Measurements from ENCODE around the gene UBE2J2. TPM values are rescaled to one million over a fixed set of nuclear protein-coding genes. Genes with fewer than 3 reads are reported as not detected.
A peak's percentile ranks its signal among the peaks of the same experiment; 100 is the strongest.

The UBE2J2 gene
- total RNA-seq, 1 experiment from 2014 or later, result 62.1 TPM

DNA sequence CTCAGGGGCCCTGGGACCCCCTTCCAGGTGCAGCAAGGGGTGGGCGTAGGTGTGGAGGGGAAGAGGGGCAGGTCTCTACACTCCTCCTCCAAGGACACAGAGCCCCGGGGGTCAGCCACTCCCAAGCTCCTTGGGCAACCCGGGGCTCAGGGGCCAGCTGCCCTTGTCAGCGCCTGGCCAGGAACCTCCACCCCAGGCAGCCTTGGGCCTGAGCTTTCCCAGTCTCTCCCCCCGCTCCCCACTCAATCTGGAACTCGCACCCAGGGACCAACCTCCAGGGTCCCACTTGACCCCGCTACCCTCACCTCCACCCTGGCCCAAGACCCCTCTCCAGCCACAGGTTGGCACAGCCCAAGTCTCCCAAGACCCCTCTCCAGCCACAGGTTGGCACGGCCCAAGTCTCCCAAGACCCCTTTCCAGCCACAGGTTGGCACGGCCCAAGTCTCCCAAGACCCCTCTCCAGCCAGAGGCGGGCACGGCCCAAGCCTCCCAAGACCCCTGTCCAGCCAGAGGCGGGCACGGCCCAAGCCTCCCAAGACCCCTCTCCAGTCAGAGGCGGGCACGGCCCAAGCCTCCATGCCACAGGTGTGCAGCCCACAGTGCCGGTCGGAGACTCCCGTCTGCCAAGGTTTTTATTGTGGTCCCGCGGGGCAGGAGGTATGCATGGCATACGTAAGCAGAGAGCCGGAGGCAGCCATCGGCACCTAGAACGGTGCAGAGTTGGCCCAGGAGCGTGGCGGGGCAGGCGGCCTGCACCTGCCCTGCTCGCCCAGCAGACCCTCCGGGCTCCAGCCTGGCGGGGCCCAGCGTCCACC lies 62.7 kb downstream of the UBE2J2 start:
- no TSS peak for BruUV-seq (replicated peaks)
- TF ChIP-seq, protein P1, sequence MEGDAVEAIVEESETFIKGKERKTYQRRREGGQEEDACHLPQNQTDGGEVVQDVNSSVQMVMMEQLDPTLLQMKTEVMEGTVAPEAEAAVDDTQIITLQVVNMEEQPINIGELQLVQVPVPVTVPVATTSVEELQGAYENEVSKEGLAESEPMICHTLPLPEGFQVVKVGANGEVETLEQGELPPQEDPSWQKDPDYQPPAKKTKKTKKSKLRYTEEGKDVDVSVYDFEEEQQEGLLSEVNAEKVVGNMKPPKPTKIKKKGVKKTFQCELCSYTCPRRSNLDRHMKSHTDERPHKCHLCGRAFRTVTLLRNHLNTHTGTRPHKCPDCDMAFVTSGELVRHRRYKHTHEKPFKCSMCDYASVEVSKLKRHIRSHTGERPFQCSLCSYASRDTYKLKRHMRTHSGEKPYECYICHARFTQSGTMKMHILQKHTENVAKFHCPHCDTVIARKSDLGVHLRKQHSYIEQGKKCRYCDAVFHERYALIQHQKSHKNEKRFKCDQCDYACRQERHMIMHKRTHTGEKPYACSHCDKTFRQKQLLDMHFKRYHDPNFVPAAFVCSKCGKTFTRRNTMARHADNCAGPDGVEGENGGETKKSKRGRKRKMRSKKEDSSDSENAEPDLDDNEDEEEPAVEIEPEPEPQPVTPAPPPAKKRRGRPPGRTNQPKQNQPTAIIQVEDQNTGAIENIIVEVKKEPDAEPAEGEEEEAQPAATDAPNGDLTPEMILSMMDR (IDR thresholded peaks at IDR 0.05; ENCODE audit: unreplicated experiment), result no peak
- H3K27me3 Mint-ChIP-seq (ENCODE audit: insufficient read depth, unreplicated experiment), result no peaks in the 10 kb centered on the region

DNA sequence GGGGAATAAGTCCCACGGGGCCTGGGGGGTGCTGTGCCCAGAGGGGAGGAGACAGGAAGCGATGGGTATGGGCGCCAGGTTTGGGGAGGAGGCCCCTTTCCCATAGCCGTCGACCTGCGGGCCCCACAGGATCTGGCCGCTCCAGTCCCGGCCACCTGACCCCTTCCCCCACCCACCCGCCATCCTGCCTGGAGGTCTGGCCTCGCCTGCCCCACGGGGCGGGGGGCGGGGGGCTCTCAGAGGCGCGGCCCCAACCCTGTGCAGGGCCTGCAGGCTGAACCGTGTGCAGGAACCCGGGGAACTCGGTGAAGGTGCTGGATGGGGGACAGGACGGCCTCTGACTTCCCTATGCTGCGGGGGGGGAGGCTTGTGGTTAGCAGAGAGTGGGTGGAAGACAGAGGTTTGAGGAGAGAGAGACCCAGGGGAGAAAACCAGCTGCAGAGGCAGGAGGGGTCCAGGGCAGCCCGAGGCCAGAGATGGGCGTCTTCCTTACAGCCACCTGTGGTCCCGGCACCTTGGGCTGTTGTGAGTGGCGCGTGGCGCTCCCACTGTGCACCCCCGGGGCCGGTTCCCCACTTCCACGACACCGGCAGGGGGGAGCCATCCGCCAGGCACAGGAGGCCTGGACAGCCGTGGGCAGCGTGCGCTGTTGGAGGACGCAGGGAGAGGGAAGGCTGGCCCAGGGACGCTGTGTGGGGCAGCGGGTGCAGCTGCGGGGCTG lies 64.8 kb downstream of the UBE2J2 start:
- no peak for DNase-seq (ENCODE audit: unreplicated experiment)
- intact Hi-C loops (cut with micrococcal nuclease), result no loop called here
- BruUV-seq (replicated peaks), result no TSS peak
- Mint-ChIP-seq H3K9me3 (ENCODE audit: unreplicated experiment) (no peaks in the 10 kb centered on the region), H3K36me3 (ENCODE audit: insufficient read depth, unreplicated experiment) (peaks cover 5% of the 10 kb centered on the region), H3K4me3 (ENCODE audit: unreplicated experiment) (no peak overlapping the region), H3K27ac (ENCODE audit: low read depth, unreplicated experiment) (peak overlapping the region; percentile 76), H3K27me3 (ENCODE audit: insufficient read depth, unreplicated experiment) (no peaks in the 10 kb centered on the region), H3K4me1 (ENCODE audit: insufficient read depth, unreplicated experiment) (peaks cover 15% of the 10 kb centered on the region)
- CTCF ChIA-PET, result interaction anchor here (0.6 kb wide), 1 partner anchor 37 kb away, joined by 3 read pairs; no protein-coding TSS in a partner anchor
- POLR2A ChIA-PET, result no interaction called here
- TF ChIP-seq, protein P1 (IDR thresholded peaks at IDR 0.05; ENCODE audit: unreplicated experiment), result no peak

More for the DNA sequence above, 62.7 kb downstream of the UBE2J2 start:
- Mint-ChIP-seq H3K4me1 (ENCODE audit: insufficient read depth, unreplicated experiment) (peaks cover 15% of the 10 kb centered on the region), H3K9me3 (ENCODE audit: unreplicated experiment) (no peaks in the 10 kb centered on the region), H3K4me3 (ENCODE audit: unreplicated experiment) (no peak overlapping the region), H3K27ac (ENCODE audit: low read depth, unreplicated experiment) (no peak overlapping the region), H3K36me3 (ENCODE audit: insufficient read depth, unreplicated experiment) (peaks cover 5% of the 10 kb centered on the region)
- POLR2A ChIA-PET, result interaction anchor here (0.6 kb wide), 1 partner anchor 100 kb away, joined by 3 read pairs; no protein-coding TSS in a partner anchor
- CTCF ChIA-PET, result no interaction called here
- intact Hi-C loops (cut with micrococcal nuclease), result no loop called here
- no peak for DNase-seq (ENCODE audit: unreplicated experiment)

DNA sequence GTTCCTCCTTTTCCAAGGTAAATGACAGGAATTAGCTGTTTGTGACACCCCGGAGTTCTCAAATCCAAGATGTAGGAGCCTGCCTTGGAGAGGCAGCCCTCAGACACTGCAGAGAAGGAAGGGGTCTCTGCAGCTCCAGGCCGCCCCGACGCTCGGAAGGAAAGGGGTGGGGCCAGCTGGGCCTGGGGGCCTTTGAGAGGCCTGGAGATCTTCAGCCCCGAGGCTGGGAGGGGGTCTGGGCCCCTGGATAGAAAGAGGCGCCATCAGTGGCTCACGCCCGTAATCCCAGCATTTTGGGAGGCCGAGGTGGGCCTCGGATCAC lies 66.1 kb downstream of the UBE2J2 start:
- DNase-seq (ENCODE audit: unreplicated experiment), result no peak
- peak overlapping the region; percentile 64 for H3K4me3 Mint-ChIP-seq (ENCODE audit: unreplicated experiment)
- H3K9me3 Mint-ChIP-seq (ENCODE audit: unreplicated experiment), result no peaks in the 10 kb centered on the region
- TF ChIP-seq, protein P1 (IDR thresholded peaks at IDR 0.05; ENCODE audit: unreplicated experiment), result no peak
- ChIA-PET CTCF (interaction anchor here (0.5 to 1.1 kb wide), 4 partner anchors 12 to 85 kb away, joined by 3 to 4 read pairs (median 3); no protein-coding TSS in a partner anchor), POLR2A (interaction anchor here (1.2 kb wide), 1 partner anchor 33 kb away, joined by 3 read pairs; no protein-coding TSS in a partner anchor)
- peaks cover 5% of the 10 kb centered on the region for H3K36me3 Mint-ChIP-seq (ENCODE audit: insufficient read depth, unreplicated experiment)
- no TSS peak for BruUV-seq (replicated peaks)
- peaks cover 15% of the 10 kb centered on the region for H3K4me1 Mint-ChIP-seq (ENCODE audit: insufficient read depth, unreplicated experiment)
- no peaks in the 10 kb centered on the region for H3K27me3 Mint-ChIP-seq (ENCODE audit: insufficient read depth, unreplicated experiment)
- peak overlapping the region; percentile 76 for H3K27ac Mint-ChIP-seq (ENCODE audit: low read depth, unreplicated experiment)
- intact Hi-C loops (cut with micrococcal nuclease), result no loop called here

DNA sequence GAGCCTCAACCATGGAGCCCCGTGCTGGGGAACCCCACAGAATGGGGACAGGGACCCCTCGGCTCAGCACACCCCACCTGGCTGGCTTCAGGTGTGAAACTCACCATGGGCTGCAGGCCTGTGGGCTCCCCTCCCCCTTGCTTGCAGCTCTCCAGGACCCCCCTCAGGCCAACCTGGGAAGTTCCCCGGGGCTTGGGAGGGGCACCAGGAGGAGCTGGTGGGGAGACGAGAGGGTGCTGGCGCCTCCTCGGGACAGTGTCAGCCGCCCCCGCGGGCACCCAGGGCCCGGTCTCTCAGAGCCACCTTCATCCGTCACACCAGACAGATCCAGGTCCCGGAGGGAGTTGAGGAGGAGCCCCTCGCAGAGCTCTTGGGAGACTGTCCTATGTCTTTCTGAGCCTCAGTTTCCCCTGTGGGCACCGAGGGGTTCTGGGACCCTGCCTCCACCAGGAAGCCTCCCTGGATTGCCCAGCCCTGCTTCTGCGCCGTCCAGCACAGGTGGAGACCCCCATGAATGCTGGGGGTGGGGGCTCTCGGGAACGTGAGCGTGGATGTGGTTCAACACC lies 66.6 kb downstream of the UBE2J2 start:
- ChIA-PET POLR2A (interaction anchor here (1.2 kb wide), 1 partner anchor 32 kb away, joined by 3 read pairs; no protein-coding TSS in a partner anchor), CTCF (interaction anchor here (0.6 to 1.1 kb wide), 3 partner anchors 11 to 85 kb away, joined by 3 to 4 read pairs (median 3); no protein-coding TSS in a partner anchor)
- BruUV-seq (replicated peaks), result no TSS peak
- peaks cover 15% of the 10 kb centered on the region for H3K4me1 Mint-ChIP-seq (ENCODE audit: insufficient read depth, unreplicated experiment)
- H3K27ac Mint-ChIP-seq (ENCODE audit: low read depth, unreplicated experiment), result no peak overlapping the region
- no peak for DNase-seq (ENCODE audit: unreplicated experiment)
- peaks cover 5% of the 10 kb centered on the region for H3K36me3 Mint-ChIP-seq (ENCODE audit: insufficient read depth, unreplicated experiment)
- no peak overlapping the region for H3K4me3 Mint-ChIP-seq (ENCODE audit: unreplicated experiment)
- no peaks in the 10 kb centered on the region for H3K9me3 Mint-ChIP-seq (ENCODE audit: unreplicated experiment)
- no peaks in the 10 kb centered on the region for H3K27me3 Mint-ChIP-seq (ENCODE audit: insufficient read depth, unreplicated experiment)
- TF ChIP-seq, protein P1 (IDR thresholded peaks at IDR 0.05; ENCODE audit: unreplicated experiment), result no peak
- intact Hi-C loops (cut with micrococcal nuclease), result no loop called here

Measured in MCF 10A (cell line).